IPS-15b (cell line): ENCODE results near the gene NAT8.
"Not testable (repeated sequence)": the region's sequence is repeated elsewhere in the genome, so short reads cannot be mapped to it uniquely, and the experiment has no call there.

Experiments
- H3K27me3 ChIP-seq: one replicate; pipeline ENCODE4 v1.6.1; 2013; ENCODE audit warnings: low read length; ENCODE audit not compliant: control insufficient read depth, insufficient read depth
- H3K36me3 ChIP-seq: one replicate; pipeline ENCODE4 v1.6.1; 2013; ENCODE audit warnings: low read length; ENCODE audit not compliant: control insufficient read depth, insufficient read depth
- H3K4me1 ChIP-seq: one replicate; pipeline ENCODE4 v1.6.1; 2013; ENCODE audit warnings: mild to moderate bottlenecking, low read length; ENCODE audit not compliant: control insufficient read depth, insufficient read depth
- H3K4me3 ChIP-seq: one replicate; pipeline ENCODE4 v1.5.1; 2013; ENCODE audit warnings: low read depth, low read length
- H3K9ac ChIP-seq: one replicate; pipeline ENCODE4 v1.6.1; 2013; ENCODE audit warnings: low read depth, mild to moderate bottlenecking, low read length
- H3K9me3 ChIP-seq: one replicate; pipeline ENCODE4 v1.6.1; 2013; ENCODE audit warnings: mild to moderate bottlenecking, low read length; ENCODE audit not compliant: control insufficient read depth, insufficient read depth

The NAT8 gene

DNA sequence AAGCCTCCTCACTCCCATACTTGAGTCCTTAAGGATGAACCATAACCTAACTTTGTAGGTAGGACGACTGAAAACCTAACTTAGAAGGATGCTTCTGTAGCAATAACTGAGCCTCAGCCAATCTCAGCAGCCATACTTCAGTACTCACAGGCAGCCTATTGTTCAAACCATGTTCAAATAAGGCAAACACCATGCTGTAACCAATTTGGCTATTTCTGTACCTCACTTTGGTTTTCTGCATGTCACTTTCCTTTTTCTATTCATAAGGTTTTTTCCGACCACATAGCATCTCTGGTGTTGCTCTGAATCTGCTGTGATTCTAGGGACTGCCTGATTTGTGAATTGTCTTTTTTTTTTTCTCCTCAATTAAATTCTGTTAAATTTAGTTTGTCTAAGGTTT is 13.7 kb downstream of the NAT8 start:
- H3K9ac ChIP-seq, H3K9me3 ChIP-seq, H3K27me3 ChIP-seq, H3K4me1 ChIP-seq, H3K4me3 ChIP-seq, H3K36me3 ChIP-seq: not testable (repeated sequence)

DNA sequence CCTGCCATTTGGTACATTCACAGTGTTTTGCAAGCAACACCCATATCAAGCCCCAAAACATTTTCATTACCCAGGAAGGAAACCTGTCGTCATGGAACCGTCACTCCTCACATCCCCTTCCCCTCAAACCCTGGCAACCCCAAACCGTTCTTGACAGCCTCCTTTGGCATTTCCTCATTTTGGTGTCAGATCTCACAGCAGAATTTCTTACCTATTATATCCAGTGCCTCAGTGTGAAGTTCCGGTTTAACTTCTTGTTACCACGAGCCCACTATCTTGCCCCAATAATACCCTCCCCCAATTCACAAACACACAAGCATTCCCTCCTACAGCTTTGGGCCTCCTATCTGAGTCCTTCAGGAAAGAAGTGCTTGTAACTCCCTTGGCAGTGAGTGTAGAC is 16.0 kb downstream of the NAT8 start:
- not testable (repeated sequence) for H3K4me1 ChIP-seq, H3K36me3 ChIP-seq, H3K9me3 ChIP-seq, H3K4me3 ChIP-seq, H3K9ac ChIP-seq, H3K27me3 ChIP-seq

DNA sequence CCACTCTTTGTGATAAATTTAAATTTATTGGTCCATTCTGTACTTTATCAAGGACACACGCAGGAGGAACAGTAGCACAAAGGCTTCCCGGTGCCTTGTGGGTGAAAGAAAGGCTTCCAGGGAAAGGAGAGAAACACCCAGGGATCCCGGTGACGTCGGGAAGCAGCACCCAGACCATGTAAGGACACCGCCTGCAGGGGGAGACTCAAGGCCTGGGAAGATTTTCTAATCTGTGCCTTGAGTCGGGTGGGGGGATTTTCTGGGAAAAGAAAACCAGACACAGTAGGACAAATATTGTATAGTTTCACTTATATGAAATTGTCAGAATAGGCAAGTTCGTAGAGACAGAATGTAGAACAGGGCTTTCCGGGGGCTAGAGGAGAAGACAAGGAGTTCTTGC is 17.6 kb downstream of the NAT8 start:
- H3K27me3 ChIP-seq, H3K4me1 ChIP-seq, H3K4me3 ChIP-seq, H3K36me3 ChIP-seq, H3K9me3 ChIP-seq, H3K9ac ChIP-seq: not testable (repeated sequence)

DNA sequence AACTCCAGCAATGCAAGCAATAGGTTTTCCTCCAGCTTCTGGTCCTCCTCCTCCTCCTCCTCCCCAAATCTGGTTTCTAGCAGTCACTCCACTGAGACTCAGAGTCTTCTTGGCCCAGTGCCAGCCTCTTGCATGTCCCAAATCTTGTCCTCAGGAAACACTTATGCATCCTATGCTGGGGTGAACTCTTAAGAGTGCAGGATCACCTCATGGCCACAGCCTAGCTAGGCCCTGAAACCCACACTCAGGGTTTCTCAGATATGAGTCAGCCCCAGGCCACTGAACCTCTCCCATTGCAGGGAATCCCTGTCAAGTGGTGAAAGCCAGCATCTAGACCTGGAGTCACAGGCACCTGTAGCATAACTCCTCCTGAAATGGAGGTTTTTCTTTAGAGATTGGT is 18.2 kb downstream of the NAT8 start:
- not testable (repeated sequence) for H3K4me1 ChIP-seq, H3K9ac ChIP-seq, H3K36me3 ChIP-seq, H3K4me3 ChIP-seq, H3K27me3 ChIP-seq, H3K9me3 ChIP-seq

DNA sequence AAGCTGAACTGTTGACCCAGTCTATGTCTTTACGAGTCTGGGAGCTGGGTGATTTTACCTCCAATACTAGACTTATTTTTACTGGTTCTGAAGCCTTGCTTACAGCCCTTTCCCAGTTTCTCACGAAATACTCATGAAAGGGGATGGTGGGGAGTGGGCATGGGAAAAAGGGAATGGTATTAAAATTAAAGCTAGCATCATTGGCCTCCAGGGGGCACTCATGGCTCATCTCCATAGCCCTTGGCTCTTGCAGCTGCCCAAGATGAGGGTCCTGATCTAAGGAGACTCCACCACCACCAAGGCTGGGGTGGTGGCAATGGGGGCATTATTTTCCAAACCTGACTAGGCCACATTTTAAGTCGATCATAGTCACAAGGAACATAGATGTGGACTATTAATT is 22.3 kb downstream of the NAT8 start:
- H3K4me3 ChIP-seq, H3K27me3 ChIP-seq, H3K4me1 ChIP-seq: not testable (repeated sequence)

DNA sequence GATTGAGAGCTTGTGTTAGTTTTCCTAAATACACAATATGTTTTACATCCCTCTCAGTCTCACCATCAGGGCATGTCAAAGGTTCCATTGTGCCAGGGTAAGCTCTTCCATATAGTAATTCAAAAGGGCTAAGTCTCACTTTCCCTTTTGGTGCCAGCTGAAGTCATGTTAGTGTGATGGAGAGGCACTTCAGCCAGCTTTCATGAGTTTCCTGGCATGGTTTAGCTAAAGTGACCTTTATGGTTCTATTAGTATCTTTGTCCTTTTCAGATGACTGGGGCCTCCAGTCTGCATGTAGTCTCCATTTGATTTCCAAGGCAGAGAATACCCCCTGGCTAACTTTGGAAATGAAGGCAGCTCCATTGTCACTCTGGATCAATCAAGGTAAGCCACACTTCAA is 27.2 kb downstream of the NAT8 start:
- no peak overlapping the region for H3K4me3 ChIP-seq
- H3K36me3 ChIP-seq, result no peaks in the 10 kb centered on the region
- H3K27me3 ChIP-seq, result no peaks in the 10 kb centered on the region
- H3K4me1 ChIP-seq, result peaks cover 2% of the 10 kb centered on the region
- no peaks in the 10 kb centered on the region for H3K9me3 ChIP-seq
- H3K9ac ChIP-seq, result no peak overlapping the region

More for the DNA sequence above, 22.3 kb downstream of the NAT8 start:
- not testable (repeated sequence) for H3K9me3 ChIP-seq, H3K9ac ChIP-seq, H3K36me3 ChIP-seq

DNA sequence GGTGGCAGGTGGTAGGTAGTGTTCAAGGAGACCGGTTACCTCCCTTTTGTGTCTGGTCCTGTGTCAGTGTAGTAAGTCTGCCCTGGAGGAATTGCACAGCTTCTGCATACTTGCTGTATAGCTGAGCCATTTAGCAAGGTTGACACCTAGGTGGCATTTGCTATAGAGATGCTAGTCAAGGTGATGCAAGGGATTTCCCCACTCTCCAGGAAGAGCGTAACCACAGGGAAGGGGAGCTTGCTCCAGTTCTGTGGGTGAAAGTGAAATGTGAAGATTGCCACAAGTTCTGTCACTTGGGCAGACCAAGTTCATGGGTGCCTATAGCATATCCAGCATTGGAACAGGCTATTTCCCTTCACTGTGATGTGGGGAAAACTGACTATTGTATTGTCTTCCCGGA is 28.1 kb downstream of the NAT8 start:
- Histone ChIP-seq H3K9me3 (no peaks in the 10 kb centered on the region), H3K4me1 (peaks cover 2% of the 10 kb centered on the region), H3K36me3 (no peaks in the 10 kb centered on the region), H3K9ac (no peak overlapping the region), H3K4me3 (no peak overlapping the region), H3K27me3 (no peaks in the 10 kb centered on the region)

DNA sequence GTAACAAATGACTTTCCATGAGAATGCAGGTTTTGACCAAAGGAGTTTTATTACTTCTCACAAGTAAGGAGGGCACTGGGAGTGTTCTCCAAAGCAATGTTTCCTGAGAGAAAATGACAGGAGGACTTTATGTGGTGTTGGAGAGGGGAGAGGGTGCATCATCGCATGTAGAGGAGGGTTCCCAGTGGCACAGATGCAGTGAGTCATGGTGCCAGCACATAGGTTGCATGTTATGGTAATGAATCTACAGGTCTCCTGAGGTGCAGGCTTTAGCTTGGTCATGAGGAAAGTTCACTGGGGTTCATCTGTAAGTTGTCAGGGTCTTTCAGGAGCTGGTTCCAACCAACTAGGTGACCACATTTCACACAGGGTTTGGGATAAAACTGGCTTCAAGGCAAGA is 30.4 kb downstream of the NAT8 start:
- no peaks in the 10 kb centered on the region for H3K36me3 ChIP-seq
- H3K27me3 ChIP-seq, result no peaks in the 10 kb centered on the region
- no peak overlapping the region for H3K9ac ChIP-seq
- no peaks in the 10 kb centered on the region for H3K9me3 ChIP-seq
- no peak overlapping the region for H3K4me3 ChIP-seq
- H3K4me1 ChIP-seq, result peaks cover 2% of the 10 kb centered on the region

DNA sequence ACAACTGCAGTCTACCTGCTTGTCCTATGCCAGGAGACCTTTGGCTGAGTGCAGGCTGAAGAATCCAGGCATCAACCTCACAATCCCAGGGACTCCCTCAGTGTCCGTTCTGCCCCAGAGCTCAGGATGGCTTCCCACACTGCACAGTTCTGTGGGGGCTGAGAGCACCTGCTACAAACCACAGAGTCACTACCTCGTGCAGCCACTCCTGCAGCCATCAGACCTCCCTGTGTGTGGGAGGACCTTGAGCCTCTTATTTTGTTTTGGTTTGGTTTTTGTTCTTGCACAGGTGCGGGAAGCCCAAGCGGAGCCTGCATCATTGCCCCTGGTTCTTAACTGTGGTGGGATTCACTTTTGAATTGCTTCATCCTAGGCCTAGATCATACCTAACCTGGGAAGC is 31.0 kb downstream of the NAT8 start:
- Histone ChIP-seq H3K36me3 (no peaks in the 10 kb centered on the region), H3K9ac (no peak overlapping the region), H3K9me3 (no peaks in the 10 kb centered on the region), H3K4me3 (no peak overlapping the region), H3K4me1 (peaks cover 2% of the 10 kb centered on the region), H3K27me3 (no peaks in the 10 kb centered on the region)

DNA sequence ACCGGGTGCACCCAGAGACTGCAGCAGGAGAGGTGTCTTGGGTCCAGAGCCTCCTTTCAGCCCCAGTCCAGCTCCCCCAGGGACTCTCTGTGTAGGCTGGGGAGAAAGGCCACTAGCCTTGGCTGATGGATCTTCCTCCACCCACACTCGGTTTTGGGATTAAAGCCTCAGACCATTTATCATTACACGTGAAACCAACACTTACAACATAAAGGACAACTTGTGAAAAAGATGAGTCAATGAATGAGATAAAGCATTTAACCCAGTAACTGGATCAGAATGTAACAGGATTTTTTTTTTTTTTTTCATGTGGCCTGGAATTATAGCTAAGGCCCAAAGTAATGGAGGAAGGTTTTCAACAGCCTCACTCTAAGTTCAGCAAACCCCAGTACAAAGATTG is 32.1 kb downstream of the NAT8 start:
- H3K4me1 ChIP-seq, result peaks cover 2% of the 10 kb centered on the region
- no peaks in the 10 kb centered on the region for H3K27me3 ChIP-seq
- no peak overlapping the region for H3K4me3 ChIP-seq
- H3K36me3 ChIP-seq, result no peaks in the 10 kb centered on the region
- H3K9ac ChIP-seq, result no peak overlapping the region
- no peaks in the 10 kb centered on the region for H3K9me3 ChIP-seq

DNA sequence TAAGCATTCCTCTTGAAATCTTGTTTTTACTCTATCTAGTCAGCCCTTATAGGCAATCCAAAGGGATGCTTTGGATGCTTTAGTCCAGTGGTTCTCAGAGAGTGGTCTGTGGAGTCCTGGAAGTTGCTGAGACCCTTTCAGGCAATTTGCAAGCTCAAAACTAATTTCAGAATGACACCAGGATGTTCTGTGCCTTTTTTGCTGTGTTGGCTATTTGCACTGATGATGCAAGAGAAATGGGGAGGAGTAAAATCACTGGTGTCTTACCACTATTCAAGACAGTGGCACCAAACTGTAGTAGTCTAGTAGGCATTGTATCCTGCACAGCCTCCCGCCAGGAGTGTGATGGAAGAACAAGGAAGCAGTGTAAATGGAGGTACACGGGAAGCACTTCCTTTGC is 37.6 kb downstream of the NAT8 start:
- H3K9me3 ChIP-seq, H3K27me3 ChIP-seq, H3K9ac ChIP-seq, H3K36me3 ChIP-seq, H3K4me3 ChIP-seq, H3K4me1 ChIP-seq: not testable (repeated sequence)

DNA sequence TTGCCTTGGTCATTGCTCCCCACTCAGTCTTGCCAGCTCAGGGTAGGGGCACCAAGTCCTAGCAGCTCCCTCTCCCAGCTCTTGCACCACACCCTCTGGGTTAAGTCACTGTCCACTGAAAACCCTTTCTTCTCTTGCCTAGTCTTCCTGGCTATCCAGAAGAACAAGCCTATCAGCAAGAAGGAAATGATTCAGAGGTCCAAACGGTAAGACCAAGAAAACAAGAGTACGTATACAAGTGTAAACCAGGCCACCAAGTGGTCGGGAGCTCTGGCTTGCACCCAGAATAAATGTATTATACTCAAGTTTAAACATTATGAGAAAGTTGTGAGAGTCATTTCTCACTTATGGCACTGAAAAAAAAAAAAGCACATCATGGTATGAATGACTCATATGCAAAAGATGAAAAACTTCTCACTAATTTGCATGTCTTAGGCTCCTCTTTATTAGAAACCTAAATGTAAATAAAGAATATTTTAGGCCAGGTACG is 39.1 kb downstream of the NAT8 start:
- not testable (repeated sequence) for H3K9me3 ChIP-seq, H3K4me3 ChIP-seq, H3K36me3 ChIP-seq, H3K4me1 ChIP-seq, H3K9ac ChIP-seq, H3K27me3 ChIP-seq

DNA sequence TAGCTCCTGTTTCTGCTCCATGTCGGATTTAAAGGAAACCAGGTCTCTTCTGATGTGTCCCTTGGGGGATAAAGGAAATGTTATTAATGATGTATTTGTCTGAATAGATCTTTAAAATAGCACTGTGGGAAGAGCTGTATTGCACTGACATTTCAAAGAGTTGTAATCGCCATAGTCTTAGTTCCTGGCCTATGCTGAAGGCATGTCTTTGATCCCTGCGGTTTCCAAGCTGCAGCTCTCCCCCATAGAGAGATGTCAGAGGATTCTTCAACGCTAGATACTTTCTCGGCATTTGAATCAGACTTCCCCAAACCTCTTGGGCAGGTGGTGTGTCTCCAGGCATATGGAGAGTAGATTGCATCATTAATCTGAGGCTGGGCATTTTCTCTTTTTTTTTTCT is 40.4 kb downstream of the NAT8 start:
- no peaks in the 10 kb centered on the region for H3K27me3 ChIP-seq
- no peak overlapping the region for H3K4me3 ChIP-seq
- no peaks in the 10 kb centered on the region for H3K9me3 ChIP-seq
- H3K4me1 ChIP-seq, result no peaks in the 10 kb centered on the region
- H3K36me3 ChIP-seq, result peaks cover 3% of the 10 kb centered on the region
- H3K9ac ChIP-seq, result no peak overlapping the region
